HCT116 (cell line): ENCODE measurements around the gene HIVEP2. TPM values are rescaled to one million over a fixed set of nuclear protein-coding genes. Genes with fewer than 3 reads are reported as not detected.

Source experiments
- ATAC-seq: fragments of 200-7000 bp; cut with Tn5 transposase; 2 replicates; pipeline ENCODE4 v1.9.1; 2020; ENCODE audit warnings: mild to moderate bottlenecking, moderate library complexity
- BruUV-seq: library from RNA; stranded (reverse); fragments of 400-500 nt; replicated peaks from 2 replicates; lab custom pipeline; 2021; lab: Mats Ljungman, UMichigan
- CTCF ChIA-PET: fragments of 300-600 bp; sonication (Branson Sonifier 250); formaldehyde crosslinking; loops from one replicate; lab custom pipeline; 2021; ENCODE audit warnings: antibody characterized with exemption; lab: Charles Lee
- POLR2A ChIA-PET: fragments of 300-600, 350-600 bp; sonication (Branson Sonifier 250); formaldehyde crosslinking; loops from one replicate; lab custom pipeline; 2021; ENCODE audit warnings: antibody characterized with exemption; lab: Charles Lee
- RAD21 ChIA-PET, 2 experiments: fragments of 300-600 bp; sonication (Branson Sonifier 250); formaldehyde crosslinking; loops; one replicate each; lab custom pipeline; 2023; ENCODE audit warnings: low total read pairs in 2 of 2; ENCODE audit not compliant: uncharacterized antibody in 2 of 2, unreplicated experiment in 2 of 2, low non-redundant PET in 1 of 2; lab: Charles Lee
- DNase-seq: peaks from one replicate; pipeline ENCODE4 v3.0.0-alpha.2; 2010; ENCODE audit warnings: low read depth, low spot score
- H2AFZ ChIP-seq: fragments of 200-600 bp; shearing (Covaris generic), sonication (generic); 2 replicates; pipeline ENCODE4 v1.6.1; 2017; ENCODE audit warnings: low read depth, mixed run types, mixed read lengths, antibody characterized with exemption, low read length; ENCODE audit not compliant: poor library complexity, severe bottlenecking
- H3K27ac ChIP-seq: 2 replicates; pipeline ENCODE4 v1.5.1; 2012; ENCODE audit warnings: low read depth, low read length
- H3K27me3 ChIP-seq: fragments of 200-600 bp; sonication (generic); 2 replicates; pipeline ENCODE4 v1.6.1; 2016; ENCODE audit warnings: mixed run types, low read length, mixed read lengths; ENCODE audit not compliant: insufficient read depth
- H3K36me3 ChIP-seq, 2 experiments: fragments of 200-500 bp in 1 of 2; fragments of 200-600 bp in 1 of 2; sonication (Bioruptor generic) in 1 of 2; sonication (generic) in 1 of 2; 2 replicates each; pipeline versions ENCODE4 v1.5.1 to v1.6.1; 2014 to 2016; ENCODE audit warnings: low read length in 2 of 2, inconsistent platforms in 1 of 2, mixed read lengths in 1 of 2, mixed run types in 1 of 2; ENCODE audit not compliant: insufficient read depth in 2 of 2, control insufficient read depth in 1 of 2
- H3K4me1 ChIP-seq, 2 experiments: fragments of 200-600 bp in 1 of 2; sonication (generic) in 1 of 2; 2 replicates each; pipeline versions ENCODE4 v1.5.1 to v1.6.1; 2012 to 2017; ENCODE audit warnings: low read length in 2 of 2, inconsistent platforms in 1 of 2, mild to moderate bottlenecking in 1 of 2, mixed read lengths in 1 of 2, mixed run types in 1 of 2, moderate library complexity in 1 of 2; ENCODE audit not compliant: insufficient read depth in 2 of 2, control insufficient read depth in 1 of 2
- H3K4me2 ChIP-seq: fragments of 200-600 bp; sonication (generic); 2 replicates; pipeline ENCODE4 v1.6.1; 2017; ENCODE audit warnings: mixed run types, low read length, mixed read lengths
- H3K4me3 ChIP-seq, 2 experiments: fragments of 200-600 bp in 1 of 2; sonication (generic) in 1 of 2; replicated peaks in 1 of 2; 2 replicates each; pipeline ENCODE4 v1.5.1; 2011 to 2016; ENCODE audit warnings: low read length in 2 of 2, control low read depth in 1 of 2, low read depth in 1 of 2, mild to moderate bottlenecking in 1 of 2, mixed read lengths in 1 of 2, mixed run types in 1 of 2
- H3K79me2 ChIP-seq: fragments of 200-600 bp; sonication (generic); 2 replicates; pipeline ENCODE4 v1.6.1; 2017; ENCODE audit warnings: mild to moderate bottlenecking, mixed run types, low read length, moderate library complexity, mixed read lengths; ENCODE audit not compliant: insufficient read depth
- H3K9ac ChIP-seq: fragments of 200-600 bp; sonication (generic); 2 replicates; pipeline ENCODE4 v1.6.1; 2016; ENCODE audit warnings: low read length, mixed read lengths
- H3K9me2 ChIP-seq: fragments of 200-600 bp; sonication (generic), shearing (Covaris generic); 2 replicates; pipeline ENCODE4 v1.6.1; 2017; ENCODE audit warnings: mixed run types, mild to moderate bottlenecking, moderate library complexity; ENCODE audit not compliant: insufficient read depth
- H3K9me3 ChIP-seq, 2 experiments: fragments of 200-500 bp in 1 of 2; fragments of 200-600 bp in 1 of 2; sonication (Bioruptor generic) in 1 of 2; sonication (generic) in 1 of 2; 2 replicates each; pipeline ENCODE4 v1.6.1; 2014 to 2017; ENCODE audit warnings: low read length in 2 of 2, mixed read lengths in 2 of 2, inconsistent platforms in 1 of 2, low read depth in 1 of 2, mild to moderate bottlenecking in 1 of 2, mixed run types in 1 of 2, moderate library complexity in 1 of 2; ENCODE audit not compliant: control insufficient read depth in 1 of 2, insufficient read depth in 1 of 2
- H4K20me1 ChIP-seq: fragments of 200-600 bp; sonication (generic), shearing (Covaris generic); 2 replicates; pipeline ENCODE4 v1.6.1; 2017; ENCODE audit warnings: mixed run types, mild to moderate bottlenecking, moderate library complexity; ENCODE audit not compliant: insufficient read depth
- EGR1 ChIP-seq: IDR thresholded peaks from 2 replicates; pipeline ENCODE4 v1.6.1; 2012; ENCODE audit warnings: low read depth
- EZH2phosphoT487 ChIP-seq: fragments of 200-600 bp; IDR thresholded peaks from 2 replicates; pipeline ENCODE4 v1.6.1; 2018; ENCODE audit warnings: antibody characterized with exemption, borderline replicate concordance
- FOSL1 ChIP-seq: IDR thresholded peaks from 2 replicates; pipeline ENCODE4 v1.6.1; 2012; ENCODE audit warnings: low read depth
- POLR2A ChIP-seq: IDR thresholded peaks from 2 replicates; pipeline ENCODE4 v1.7.0; 2011; ENCODE audit warnings: borderline replicate concordance; ENCODE audit not compliant: insufficient read depth, insufficient read length; ENCODE audit errors: extremely low read depth
- YY1 ChIP-seq: IDR thresholded peaks from 2 replicates; pipeline ENCODE4 v1.6.1; 2011; ENCODE audit warnings: low read length, low read depth, moderate library complexity, mild to moderate bottlenecking; ENCODE audit not compliant: insufficient replicate concordance; ENCODE audit errors: extremely low read depth
- ZFX ChIP-seq: fragments of 450-650 bp; IDR thresholded peaks from 2 replicates; pipeline ENCODE4 v1.6.1; 2017
- intact Hi-C: fragments of 100-400 bp; cut with micrococcal nuclease; formaldehyde crosslinking; loops from 2 replicates; pipeline ENCODE4 v1.10.0; 2022
- total RNA-seq: library from RNA; stranded (reverse); gene quantifications from one replicate; pipeline ENCODE4 v1.2.1, GENCODE V29; 2021; ENCODE audit not compliant: unreplicated experiment
- TF ChIP-seq, protein P1 (sequence below): IDR thresholded peaks from 2 replicates; pipeline ENCODE4 v1.6.1; 2011; ENCODE audit warnings: mild to moderate bottlenecking, low read length, moderate library complexity; ENCODE audit not compliant: insufficient replicate concordance; ENCODE audit errors: extremely low read depth
- TF ChIP-seq, protein P2 (sequence below): IDR thresholded peaks from 2 replicates; pipeline ENCODE4 v1.6.1; 2012; ENCODE audit warnings: low read depth

HIVEP2 gene
- total RNA-seq, 1 experiment from 2014 or later = 8.1 TPM

DNA sequence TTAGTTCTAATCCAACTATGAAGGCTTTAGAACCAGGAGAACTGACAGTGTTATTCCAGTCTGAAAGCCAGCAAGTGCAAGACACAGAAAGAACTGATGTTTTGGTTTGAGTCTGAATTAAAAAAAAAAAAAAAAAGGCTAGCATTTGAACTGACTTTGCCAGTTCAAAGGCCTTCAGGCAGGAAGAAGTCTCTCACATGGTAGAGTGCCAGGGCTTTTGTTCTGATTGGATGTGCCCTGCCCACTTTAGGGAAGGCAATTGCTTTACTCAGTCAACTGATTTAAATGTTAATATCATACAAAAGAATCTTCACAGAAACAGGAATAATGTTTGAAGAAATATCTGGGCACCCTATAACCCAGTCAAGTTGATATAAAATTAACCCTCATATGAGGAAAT, 212.2 kb downstream of the HIVEP2 start:
- no peaks in the 10 kb centered on the region for H3K4me1 ChIP-seq
- no peaks in the 10 kb centered on the region for H4K20me1 ChIP-seq
- BruUV-seq = no TSS peak
- H3K4me3 ChIP-seq = no peak overlapping the region
- ChIA-PET RAD21 (no interaction called here), CTCF (no interaction called here), POLR2A (no interaction called here)
- no peaks in the 10 kb centered on the region for H3K9me2 ChIP-seq
- intact Hi-C loops = no loop called here
- no peak overlapping the region for H3K4me2 ChIP-seq
- TF ChIP-seq, protein P1, sequence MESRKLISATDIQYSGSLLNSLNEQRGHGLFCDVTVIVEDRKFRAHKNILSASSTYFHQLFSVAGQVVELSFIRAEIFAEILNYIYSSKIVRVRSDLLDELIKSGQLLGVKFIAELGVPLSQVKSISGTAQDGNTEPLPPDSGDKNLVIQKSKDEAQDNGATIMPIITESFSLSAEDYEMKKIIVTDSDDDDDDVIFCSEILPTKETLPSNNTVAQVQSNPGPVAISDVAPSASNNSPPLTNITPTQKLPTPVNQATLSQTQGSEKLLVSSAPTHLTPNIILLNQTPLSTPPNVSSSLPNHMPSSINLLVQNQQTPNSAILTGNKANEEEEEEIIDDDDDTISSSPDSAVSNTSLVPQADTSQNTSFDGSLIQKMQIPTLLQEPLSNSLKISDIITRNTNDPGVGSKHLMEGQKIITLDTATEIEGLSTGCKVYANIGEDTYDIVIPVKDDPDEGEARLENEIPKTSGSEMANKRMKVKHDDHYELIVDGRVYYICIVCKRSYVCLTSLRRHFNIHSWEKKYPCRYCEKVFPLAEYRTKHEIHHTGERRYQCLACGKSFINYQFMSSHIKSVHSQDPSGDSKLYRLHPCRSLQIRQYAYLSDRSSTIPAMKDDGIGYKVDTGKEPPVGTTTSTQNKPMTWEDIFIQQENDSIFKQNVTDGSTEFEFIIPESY = no peak
- TF ChIP-seq EZH2phosphoT487 (no peak), YY1 (no peak), POLR2A (no peak), FOSL1 (no peak), EGR1 (no peak), ZFX (no peak)
- TF ChIP-seq, protein P2, sequence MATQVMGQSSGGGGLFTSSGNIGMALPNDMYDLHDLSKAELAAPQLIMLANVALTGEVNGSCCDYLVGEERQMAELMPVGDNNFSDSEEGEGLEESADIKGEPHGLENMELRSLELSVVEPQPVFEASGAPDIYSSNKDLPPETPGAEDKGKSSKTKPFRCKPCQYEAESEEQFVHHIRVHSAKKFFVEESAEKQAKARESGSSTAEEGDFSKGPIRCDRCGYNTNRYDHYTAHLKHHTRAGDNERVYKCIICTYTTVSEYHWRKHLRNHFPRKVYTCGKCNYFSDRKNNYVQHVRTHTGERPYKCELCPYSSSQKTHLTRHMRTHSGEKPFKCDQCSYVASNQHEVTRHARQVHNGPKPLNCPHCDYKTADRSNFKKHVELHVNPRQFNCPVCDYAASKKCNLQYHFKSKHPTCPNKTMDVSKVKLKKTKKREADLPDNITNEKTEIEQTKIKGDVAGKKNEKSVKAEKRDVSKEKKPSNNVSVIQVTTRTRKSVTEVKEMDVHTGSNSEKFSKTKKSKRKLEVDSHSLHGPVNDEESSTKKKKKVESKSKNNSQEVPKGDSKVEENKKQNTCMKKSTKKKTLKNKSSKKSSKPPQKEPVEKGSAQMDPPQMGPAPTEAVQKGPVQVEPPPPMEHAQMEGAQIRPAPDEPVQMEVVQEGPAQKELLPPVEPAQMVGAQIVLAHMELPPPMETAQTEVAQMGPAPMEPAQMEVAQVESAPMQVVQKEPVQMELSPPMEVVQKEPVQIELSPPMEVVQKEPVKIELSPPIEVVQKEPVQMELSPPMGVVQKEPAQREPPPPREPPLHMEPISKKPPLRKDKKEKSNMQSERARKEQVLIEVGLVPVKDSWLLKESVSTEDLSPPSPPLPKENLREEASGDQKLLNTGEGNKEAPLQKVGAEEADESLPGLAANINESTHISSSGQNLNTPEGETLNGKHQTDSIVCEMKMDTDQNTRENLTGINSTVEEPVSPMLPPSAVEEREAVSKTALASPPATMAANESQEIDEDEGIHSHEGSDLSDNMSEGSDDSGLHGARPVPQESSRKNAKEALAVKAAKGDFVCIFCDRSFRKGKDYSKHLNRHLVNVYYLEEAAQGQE = no peak
- no peaks in the 10 kb centered on the region for H3K79me2 ChIP-seq
- no peak overlapping the region for H3K9ac ChIP-seq
- no peaks in the 10 kb centered on the region for H3K9me3 ChIP-seq
- ATAC-seq (no peak), DNase-seq (no peak)
- no peak overlapping the region for H3K27ac ChIP-seq
- H2AFZ ChIP-seq = no peak overlapping the region
- H3K27me3 ChIP-seq = no peaks in the 10 kb centered on the region
- H3K36me3 ChIP-seq = no peaks in the 10 kb centered on the region
